Fibroblast of skin of scalp (primary cell): ENCODE measurements around the gene MLXIPL.
"Not testable (repeated sequence)": the region's sequence is repeated elsewhere in the genome, so short reads cannot be mapped to it uniquely, and the experiment has no call there.

ENCODE experiments used
- DNase-seq: peaks from one replicate; pipeline ENCODE4 v3.0.0-alpha.2; 2013

MLXIPL gene

DNA sequence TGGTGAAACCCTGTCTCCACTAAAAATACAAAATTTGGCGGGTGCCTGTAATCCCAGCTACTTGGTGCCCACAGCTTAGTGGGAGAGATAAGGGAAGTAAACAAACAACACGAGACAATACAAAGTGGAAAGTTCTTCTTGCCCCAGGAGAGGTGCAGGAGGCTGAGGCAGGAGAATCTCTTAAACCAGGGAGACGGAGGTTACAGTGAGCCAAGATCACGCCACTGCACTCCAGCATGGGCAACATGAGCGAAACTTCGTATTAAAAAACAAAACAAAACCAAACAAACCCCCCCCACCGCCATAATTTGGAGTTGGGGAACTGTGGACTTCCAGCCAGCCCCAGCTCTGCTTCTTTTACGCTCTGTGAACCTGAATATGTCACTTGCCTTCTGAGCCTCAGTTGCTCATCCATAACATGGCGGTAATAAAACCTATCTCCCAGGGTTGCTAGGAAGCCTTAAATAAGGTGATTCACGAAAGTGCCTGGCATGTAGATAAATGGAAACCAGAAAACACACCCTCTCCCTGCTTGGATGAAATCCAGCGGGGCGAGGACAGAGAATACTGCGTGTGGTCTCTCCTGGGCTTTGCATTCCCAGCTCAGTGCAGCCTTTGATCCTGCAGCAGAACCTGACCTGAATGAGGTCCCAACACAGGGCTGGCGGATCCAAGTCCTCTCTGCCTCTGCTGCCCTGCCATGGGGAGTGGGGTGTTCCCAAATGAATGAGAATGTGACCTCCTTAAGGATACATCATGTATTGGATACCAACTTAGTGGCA, 10.2 kb downstream of the MLXIPL start:
- no peak for DNase-seq

DNA sequence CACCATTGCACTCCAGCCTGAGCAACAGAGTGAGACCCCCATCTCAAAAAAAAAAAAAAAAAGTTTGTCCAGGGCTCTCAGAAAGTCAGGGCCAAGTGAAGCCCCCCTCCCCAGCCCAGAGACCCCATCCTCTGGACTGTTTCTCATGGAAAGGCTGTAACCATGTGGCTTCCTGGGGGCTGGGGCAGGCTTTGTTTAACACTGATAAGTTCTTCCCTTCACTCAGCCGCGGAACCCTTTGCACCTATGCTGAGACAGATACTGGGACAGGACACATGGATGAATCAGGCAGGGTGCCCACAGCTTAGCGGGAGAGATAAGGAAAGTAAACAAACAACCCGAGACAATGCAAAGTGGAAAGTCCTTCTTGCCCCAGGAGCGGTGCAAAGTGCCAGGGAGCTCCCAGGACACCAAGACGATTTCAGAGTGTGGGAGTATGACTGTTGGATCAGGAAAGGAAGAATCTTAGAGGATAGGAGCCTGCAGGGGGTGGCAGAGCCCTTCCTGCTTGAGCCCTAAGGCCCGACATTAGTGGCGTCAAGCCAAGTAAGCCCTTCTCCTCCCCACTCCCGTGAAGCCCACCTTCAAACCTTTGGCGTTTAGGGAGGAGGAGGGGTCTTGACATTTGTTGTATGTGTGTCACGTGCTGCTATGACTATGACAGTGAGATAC, 11.6 kb downstream of the MLXIPL start:
- DNase-seq = peak; percentile 34

DNA sequence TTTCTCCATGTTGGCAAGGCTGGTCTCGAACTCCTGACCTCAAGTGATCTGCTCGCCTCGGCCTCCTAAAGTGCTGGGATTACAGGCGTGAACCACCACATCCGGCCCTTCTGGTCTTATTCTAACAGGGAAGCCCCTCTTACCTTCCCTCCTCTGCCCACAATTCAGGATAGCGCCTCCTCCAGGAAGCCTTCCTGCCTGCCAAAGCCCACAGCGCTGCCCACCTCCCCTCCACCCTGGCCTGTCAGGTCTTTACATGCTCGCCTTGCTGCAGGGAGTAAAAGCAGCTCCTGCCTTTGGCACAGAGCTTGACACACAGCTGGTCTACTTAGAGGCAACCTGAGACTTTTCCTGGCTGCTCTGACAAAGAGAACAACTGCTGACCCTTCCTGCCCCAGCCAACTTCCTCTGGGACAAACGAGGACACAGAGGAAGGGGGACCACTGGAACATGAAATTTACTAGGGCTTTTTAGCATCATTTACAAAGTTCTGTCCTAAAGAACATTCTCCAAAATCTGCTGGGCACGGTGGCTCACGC, 13.2 kb downstream of the MLXIPL start:
- DNase-seq = no peak

DNA sequence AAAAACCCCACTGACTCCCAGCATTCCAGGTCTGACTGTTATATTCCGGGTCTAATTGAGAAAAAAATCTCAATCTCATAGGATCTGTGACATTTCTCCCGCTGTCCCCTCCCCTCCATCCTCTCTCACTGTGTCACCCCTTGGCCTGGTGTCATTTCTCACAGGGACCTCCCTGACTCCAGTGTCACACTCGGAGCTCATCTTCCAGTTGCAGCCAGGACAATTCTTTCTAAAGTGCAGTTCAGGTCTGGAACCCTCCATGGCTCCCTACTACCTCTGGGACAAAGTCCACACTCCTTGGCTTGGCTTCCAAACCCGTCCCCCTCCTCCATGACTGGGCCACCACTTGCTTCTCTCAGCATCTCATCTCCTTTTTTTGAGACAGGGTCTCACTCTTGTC, 14.2 kb downstream of the MLXIPL start:
- no peak for DNase-seq

DNA sequence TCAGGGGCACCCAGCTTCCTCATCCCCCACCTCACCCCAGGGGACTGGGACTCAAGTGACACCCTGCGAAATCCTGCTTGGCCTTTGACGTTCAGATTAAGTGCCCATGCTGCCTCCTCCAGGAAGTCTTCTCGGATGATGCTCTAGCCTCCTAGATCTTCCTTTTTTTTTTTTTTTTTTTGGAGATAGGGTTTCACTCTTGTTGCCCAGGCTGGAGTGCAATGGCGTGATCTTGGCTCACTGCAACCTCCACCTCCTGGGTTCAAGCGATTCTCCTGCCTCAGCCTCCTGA, 16.7 kb downstream of the MLXIPL start:
- not testable (repeated sequence) for DNase-seq

DNA sequence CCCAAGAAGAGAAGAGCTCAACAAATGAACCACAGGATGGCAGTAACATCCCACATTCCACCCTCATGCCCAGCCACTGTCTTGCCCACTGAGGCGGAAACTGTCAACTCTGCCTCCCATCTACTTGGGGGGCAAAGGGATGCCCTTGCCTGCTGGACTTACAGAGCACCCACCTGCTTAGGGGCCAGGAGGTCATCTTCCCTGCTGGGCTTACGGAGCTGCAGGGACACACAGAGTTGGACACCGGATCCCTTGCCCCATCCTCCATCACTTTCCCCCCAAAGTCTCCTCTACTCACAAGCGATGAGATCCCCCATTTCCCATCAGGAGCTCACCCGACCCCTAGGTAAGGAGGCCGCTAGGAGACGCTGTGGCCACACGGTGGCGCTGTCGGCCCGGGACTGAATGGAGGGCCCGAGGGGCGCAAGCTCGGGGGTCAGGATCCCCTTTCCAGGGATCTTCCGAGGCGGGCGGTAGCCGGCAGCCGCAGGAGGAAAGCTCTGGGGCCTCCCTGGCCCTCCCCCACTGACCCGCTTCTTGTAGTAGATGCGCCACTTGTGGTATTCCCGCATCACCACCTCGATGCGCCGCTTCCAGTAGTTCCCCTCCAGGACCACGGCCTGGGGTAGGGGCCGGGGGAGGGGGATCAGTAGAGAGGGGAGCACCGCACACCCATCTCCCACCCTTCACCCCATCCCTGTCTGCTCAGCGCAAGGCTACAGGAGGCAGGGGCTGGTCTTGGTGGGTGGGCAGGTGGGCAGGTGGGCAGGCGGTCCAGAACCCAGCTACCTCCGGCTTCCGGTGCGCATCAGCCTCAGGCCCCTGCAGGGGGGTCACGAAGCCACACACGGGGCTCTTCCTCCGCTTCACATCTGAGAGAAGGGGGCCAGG, 17.3 kb downstream of the MLXIPL start:
- DNase-seq = peak; percentile 46

DNA sequence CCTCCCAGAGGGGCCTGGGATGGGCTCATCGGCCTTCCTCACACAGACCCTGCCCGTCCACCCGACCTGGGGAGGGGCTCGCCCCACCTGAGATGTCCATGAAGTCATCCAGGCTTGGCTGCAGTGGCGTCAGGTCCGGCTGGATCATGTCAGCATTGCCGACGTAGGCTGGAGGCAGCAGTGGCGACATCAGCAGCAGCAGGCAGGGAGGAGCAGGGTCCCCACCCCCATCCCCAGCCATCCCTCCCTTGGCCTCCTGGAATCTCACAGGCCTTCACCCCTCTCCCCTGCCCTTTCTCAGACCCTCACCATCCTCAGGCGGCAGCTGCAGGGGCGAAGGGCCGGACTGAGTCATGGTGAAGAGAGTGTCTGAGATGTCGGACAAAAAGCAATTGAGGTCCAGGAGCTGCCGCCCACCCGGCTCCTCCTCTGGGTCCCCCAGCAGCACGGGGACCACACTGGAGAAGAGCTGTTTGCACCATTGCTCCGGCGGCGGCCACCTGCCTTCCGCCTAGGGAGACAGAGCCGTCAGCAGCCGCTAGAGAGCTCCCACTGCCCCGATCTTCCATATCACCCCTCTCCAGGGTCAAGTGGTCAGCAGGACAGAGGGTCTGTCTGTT, 18.6 kb downstream of the MLXIPL start:
- no peak for DNase-seq

DNA sequence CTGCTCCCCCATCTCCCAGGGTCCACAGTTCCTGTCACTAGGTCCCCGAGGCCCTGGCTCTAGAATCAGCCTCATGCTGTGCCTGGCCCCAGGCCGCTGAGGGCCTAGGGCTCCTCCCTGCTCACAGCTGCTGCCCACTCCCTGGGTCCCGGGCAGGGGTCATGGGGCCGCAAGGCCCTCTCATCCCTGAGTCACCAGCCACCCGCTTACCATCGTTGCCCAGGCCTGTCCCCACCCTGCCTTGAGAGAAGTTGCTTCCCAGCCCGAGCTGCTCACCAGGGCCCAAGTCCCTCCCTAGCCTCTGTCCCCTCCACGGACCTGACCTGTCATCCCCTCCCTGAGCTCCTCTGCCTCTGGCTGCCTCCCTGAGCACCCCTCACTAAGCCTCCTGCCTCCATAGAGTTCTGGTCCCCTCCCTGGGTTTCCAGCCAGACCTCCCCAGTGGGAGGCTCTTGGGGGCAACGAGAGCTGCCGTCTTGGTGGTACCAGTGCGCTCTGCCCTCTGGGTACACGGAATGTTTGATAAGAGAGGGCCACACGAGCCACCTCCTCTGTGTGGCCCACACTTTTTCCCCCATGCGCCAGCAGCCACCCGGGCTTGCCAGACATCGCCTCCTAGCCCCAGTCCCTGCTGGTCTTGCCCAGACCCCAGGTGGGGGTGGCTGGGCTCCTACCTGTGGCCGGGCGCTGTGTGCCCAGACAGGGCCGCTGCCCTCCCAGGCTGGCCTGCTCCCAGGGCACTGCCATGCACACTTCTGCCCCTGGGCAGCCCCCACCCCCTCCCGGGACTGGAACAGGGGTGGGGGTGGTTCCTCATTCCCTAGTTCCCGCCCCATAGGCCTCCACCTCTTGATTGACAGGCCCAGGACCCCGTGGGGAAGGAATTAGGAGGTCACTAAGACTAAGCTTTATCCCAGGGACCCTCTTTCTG, 21.3 kb downstream of the MLXIPL start:
- no peak for DNase-seq

DNA sequence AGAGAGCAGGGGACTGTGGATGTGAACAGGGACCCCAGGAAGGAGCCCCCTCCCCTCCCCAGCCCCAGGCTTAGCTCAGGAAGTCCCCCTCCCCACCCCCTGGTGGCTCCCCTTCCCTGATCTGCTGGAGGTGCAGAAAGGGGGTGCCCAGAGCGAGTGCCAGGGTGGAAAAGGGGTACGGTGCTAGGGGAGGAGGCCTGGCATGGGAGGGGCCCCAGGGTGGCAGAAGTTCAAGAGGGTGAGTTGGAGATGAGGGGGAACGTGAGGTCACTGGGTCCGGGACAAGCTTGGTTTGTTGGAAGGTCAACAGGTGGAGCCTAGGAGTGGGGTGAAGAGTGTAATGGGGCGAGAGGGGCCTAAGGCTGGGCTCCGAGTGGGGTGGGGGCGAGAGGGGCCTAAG, 24.4 kb downstream of the MLXIPL start:
- DNase-seq = no peak

DNA sequence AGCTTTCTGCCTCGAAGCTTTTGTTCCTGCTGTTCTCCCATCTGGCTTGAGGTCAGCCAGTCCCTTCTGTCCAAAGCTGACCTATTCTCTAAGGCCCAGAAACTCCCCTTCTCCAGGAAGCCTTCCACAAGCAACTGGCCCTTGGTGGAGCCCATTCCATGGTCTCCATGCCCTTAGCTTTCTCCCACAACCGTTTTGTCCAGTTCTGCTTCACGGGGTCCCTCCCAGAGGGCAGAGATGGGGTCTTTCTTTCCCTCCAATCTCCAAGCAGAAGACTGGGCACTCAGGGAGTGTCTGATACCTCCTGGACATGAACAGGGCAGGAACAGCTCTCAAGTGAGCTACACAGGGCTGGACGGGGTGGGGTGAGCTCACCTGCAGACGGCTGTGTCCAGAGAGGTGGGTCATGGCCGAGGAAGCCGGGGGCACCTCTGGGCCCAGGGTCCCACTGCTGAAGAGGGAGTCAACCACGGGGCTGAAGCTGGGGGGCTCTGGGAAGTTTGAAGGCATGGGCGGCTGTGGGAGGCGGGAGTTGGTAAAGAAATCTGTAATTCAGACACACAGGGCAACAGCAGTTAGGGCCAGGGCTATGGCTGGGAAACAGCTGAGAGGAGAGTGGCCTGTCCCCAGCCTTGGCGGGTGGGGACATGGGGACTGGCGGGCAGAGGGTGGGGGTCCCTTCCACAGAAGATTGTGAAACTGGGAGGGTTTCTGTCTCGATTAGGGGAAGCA, 25.0 kb downstream of the MLXIPL start:
- no peak for DNase-seq

DNA sequence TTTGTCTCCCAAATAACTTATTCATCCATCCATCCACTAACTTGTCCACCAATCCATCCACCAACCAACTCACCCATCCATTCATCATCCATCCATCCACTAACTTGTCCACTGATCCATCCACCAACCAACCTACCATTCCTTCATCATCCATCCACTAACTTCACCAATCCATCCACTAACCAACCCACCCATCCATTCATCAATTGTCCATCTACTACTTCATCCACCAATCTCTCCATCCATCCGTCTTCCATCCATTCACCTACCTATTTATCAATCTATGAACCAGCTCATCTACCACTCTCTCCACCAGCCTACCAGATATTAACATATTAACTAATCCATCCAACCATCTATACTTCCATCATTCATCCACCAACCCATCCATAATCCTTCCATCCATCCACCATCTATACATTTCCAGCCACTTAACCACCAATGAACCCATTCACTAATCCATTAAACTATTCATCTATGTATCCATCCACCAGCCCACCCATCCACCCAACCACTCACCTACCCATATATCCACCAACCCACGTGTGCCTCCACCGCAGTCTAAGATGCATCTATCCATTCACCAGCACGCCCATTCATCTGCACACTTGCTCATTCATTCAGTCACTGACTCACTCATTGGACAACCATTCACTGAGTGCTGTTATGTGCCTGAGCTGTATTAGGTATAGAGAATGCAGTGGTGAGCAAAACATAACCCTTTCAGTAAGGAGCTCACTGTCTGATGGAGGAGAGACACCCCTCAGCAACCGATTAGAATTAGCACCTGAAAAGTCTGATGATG, 26.1 kb downstream of the MLXIPL start:
- no peak for DNase-seq

DNA sequence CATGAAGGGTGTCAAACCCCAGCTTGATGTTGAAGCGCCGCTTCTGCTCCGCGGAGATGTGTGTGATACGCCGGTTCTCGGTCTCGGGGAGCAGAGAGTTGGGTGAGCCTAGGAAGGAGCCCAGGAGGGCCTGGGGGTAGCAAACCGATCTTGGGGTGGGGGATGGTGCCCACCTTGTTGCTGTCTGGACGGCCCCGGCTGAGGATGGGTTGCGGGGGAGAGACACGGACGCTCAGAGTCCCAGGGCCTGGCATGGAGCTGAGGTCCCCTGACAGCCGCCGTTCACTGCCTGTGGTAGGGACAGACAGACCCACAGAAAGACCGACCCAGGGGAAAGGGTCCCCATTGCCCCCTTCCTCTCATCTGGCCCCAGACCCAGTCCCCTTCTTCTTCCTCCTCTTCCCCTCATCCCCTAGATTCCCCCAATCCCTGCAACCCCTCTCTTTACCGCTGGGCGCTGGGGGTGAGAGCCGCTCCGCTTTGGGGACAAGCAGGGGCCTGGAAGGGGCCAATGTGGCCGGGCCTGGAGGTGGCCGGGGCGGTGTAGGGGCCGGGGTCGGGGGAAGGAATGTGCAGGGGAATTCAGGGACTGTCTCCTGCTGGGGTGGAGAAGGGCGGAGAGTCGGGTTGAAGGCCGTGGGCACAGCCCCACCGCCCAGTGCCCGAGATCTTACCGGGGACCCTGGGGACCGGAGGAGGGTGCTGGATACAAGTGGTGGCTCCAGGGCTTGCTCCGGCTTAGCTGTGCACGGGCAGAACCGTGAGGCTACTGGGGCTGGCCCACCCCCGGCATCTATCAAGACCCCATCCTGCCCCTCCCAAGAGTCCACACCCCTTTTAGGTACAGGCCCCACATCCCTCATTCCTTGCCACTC, 27.9 kb downstream of the MLXIPL start:
- DNase-seq = no peak

DNA sequence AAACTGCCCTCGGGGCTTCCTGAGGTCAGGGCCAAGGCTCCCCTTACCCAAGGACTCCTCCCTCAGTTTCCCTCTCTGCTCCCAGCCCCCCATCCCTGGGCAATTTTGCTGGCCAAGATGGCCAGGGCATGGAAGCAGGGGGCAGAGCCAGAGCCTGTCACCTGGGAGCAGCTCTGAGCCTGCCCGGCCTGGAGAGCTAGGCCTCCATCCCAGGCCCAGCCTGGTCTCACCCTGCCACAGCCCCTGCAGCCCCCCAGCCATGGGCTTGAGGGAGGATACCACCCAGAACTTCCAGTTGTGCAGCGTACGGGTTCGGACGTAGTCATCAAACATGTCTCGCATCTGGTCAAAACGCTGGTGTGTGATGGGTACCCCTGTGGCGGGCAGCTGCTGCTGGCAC, 29.0 kb downstream of the MLXIPL start:
- DNase-seq = no peak

DNA sequence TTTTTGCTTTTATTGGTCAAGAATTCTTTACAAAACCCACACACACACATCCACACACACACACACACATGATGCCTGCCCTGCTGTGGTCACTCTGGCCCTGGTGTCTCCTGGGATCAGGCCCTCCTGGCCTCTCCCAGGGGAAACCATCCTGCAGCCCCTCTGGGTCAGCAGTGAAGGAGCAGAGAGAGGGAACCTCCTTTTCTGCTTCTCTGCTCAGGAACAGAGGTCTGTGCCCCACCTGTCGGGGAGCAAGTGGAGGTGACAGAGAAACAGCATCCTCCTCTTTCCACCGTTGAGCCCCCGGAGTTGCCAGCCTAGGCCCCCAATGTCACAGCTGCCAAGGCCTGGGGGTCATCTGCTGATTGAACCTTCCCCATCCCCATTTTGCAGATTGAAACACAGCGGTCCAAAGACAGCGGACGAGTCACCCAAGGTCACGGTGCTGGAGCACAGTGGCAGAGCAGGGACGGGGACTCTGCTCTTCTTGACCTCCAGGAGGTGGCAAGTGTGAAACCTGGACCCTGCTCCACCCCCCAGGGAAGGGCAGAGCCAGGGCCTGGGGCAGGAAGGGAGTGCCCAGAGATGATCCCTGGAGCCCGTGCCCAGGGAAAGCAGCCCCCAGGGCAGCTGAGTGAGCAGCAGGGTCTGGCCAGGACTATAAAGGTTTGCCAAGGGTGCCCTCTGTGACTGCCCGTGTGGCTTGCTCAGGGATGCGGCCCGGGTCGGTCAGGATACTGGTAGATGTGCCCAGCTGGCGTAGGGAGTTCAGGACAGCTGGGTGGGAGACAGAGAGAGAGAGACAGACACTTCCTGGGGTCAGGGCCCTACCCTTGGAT, 30.9 kb downstream of the MLXIPL start:
- no peak for DNase-seq

DNA sequence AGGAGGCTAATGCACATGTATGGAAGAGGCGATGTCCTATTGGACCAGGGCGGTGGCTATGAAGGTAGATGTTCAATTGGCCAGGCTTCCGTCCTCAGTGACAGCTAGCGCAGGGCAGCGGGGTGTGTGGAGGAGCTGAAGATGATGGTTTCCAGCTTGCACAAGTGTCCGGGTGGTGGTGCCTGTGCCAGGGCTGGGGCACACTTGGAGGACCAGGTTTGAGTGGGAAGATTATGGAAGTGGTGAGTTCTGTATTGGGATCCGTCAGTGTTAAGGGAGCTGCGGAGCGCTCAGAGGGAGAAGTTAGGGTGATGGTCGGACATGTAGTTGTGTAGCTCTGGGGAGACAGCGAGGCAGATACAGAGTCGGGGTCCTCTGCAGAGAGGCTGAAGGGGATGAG, 37.4 kb downstream of the MLXIPL start:
- no peak for DNase-seq

DNA sequence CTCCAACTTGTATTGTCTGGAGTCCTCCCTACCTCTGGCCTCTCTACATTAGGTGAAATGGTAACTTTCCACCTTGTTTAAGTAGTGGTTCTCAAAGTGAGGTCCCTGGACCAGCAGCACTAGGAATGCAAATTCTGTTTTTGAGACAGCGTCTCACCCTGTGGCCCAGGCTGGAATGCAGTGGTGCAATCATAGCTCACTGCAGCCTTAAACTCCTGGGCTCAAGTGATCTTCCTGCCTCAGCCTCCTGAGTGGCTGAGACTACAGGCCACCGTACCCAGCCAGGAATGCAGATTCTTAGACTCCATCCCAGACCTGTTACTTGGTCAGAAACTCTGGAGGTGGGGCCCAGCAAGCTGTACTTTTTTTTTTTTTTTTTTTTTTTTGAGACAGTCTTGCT, 39.1 kb downstream of the MLXIPL start:
- DNase-seq = no peak

DNA sequence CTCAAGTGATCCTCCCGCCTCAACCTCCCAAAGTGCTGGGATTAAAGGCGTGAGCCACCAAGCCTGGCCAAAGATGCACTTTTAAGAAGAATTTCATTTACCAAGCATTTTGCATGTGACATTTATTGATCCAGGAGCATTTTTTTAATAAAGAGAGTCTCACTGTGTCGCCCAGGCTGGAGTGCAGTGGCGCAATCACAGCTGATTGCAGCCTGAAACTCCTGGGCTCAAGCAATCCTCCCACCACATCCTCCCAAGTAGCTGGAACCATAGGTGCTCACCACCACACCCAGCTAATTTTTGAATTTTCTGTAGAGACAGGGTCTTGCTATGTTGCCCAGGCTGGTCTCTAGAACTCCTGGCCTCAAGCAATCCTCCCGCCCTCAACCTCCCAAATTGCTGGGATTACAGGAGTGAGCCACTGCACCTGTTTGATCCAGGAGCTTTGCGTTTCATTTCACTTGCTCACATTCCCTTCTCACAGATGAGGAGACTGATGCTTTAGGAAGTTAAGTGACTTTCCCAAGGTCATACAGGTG, 41.6 kb downstream of the MLXIPL start:
- DNase-seq = no peak

DNA sequence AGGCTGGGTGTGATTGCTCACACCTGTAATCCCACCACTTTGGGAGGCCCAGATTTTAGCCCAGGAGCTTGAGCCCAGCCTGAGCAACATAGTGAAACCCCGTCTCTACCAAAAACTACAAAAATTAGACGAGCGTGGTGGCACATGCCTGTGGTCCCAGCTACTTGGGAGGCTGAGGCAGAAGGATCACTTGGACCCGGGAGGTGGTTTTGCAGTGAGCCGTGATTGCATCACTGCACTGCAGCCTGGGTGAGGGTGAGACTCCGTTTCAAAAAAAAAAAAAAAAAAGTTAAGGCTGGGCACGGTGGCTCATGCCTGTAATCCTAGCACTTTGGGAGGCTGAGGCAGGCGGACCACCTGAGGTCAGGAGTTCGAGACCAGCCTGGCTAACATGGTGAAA, 43.3 kb downstream of the MLXIPL start:
- not testable (repeated sequence) for DNase-seq
